HEK293 (cell line): ENCODE results near the gene KCNQ2.

ENCODE experiments used
- CTCF ChIA-PET: fragments of 350-600 bp; formaldehyde crosslinking; extraction: SDS; loops from one replicate; lab custom pipeline; 2021; ENCODE audit warnings: antibody characterized with exemption; lab: Yijun Ruan, JAX
- POLR2A ChIA-PET: fragments of 300-600 bp; formaldehyde crosslinking; extraction: SDS; loops from one replicate; lab custom pipeline; 2020; ENCODE audit warnings: antibody characterized with exemption, inconsistent platforms; lab: Yijun Ruan, JAX
- H3K27ac ChIP-seq: fragments of 200-500 bp; sonication (Bioruptor generic); 2 replicates; pipeline ENCODE4 v1.5.1; 2014; ENCODE audit warnings: low read depth, low read length, control low read depth, inconsistent platforms; ENCODE audit errors: extremely low read depth
- H3K36me3 ChIP-seq, 2 experiments: fragments of 200-500 bp in 1 of 2; sonication (Bioruptor generic) in 1 of 2; 1 replicate in 1 of 2; 2 replicates in 1 of 2; pipeline ENCODE4 v1.5.1; 2014 to 2017; ENCODE audit warnings: inconsistent platforms in 2 of 2, low read length in 2 of 2; ENCODE audit not compliant: control insufficient read depth in 2 of 2, insufficient read depth in 1 of 2
- H3K4me1 ChIP-seq: fragments of 200-500 bp; sonication (Bioruptor generic); 2 replicates; pipeline ENCODE4 v1.5.1; 2014; ENCODE audit warnings: mild to moderate bottlenecking, low read length, inconsistent platforms; ENCODE audit not compliant: control insufficient read depth, insufficient read depth
- H3K4me3 ChIP-seq: 2 replicates; pipeline ENCODE4 v1.5.1; 2011; ENCODE audit warnings: low read depth, mild to moderate bottlenecking, control low read depth, low read length, moderate library complexity
- H3K9me3 ChIP-seq: fragments of 200-500 bp; sonication (Bioruptor generic); 2 replicates; pipeline ENCODE4 v1.5.1; 2014; ENCODE audit warnings: low read depth, low read length, inconsistent platforms; ENCODE audit not compliant: control insufficient read depth, insufficient read depth
- GLIS2 ChIP-seq: fragments of 450-650 bp; formaldehyde crosslinking; IDR thresholded peaks from 2 replicates; pipeline ENCODE4 v1.5.1; 2016; ENCODE audit warnings: missing biosample characterization, missing genetic modification characterization
- HIC1 ChIP-seq: fragments of 450-650 bp; formaldehyde crosslinking; IDR thresholded peaks from 2 replicates; pipeline ENCODE4 v1.5.1; 2016; ENCODE audit warnings: missing biosample characterization, missing genetic modification characterization
- IKZF3 ChIP-seq: fragments of 450-650 bp; IDR thresholded peaks from 2 replicates; pipeline ENCODE4 v1.5.0; 2018; ENCODE audit warnings: missing biosample characterization, mild to moderate bottlenecking, missing genetic modification characterization, moderate library complexity
- KLF7 ChIP-seq: fragments of 450-650 bp; formaldehyde crosslinking; IDR thresholded peaks from 2 replicates; pipeline ENCODE4 v1.5.1; 2016; ENCODE audit warnings: missing biosample characterization, missing genetic modification characterization, borderline replicate concordance
- OSR2 ChIP-seq: fragments of 450-650 bp; formaldehyde crosslinking; IDR thresholded peaks from 2 replicates; pipeline ENCODE4 v1.5.1; 2016; ENCODE audit warnings: missing biosample characterization, missing genetic modification characterization
- SCRT1 ChIP-seq: fragments of 450-650 bp; formaldehyde crosslinking; IDR thresholded peaks from 2 replicates; pipeline ENCODE4 v1.5.1; 2016; ENCODE audit warnings: missing biosample characterization, missing genetic modification characterization, borderline replicate concordance
- TCF7L2 ChIP-seq: IDR thresholded peaks from 2 replicates; pipeline ENCODE4 v1.6.1; 2011; ENCODE audit warnings: low read depth, mild to moderate bottlenecking, inconsistent platforms, low read length, moderate library complexity, borderline replicate concordance
- YY2 ChIP-seq: fragments of 450-650 bp; formaldehyde crosslinking; IDR thresholded peaks from 2 replicates; pipeline ENCODE4 v1.5.1; 2016; ENCODE audit warnings: missing biosample characterization, missing genetic modification characterization
- ZBTB20 ChIP-seq: fragments of 450-650 bp; formaldehyde crosslinking; IDR thresholded peaks from 2 replicates; pipeline ENCODE4 v1.5.1; 2016; ENCODE audit warnings: missing biosample characterization, missing genetic modification characterization
- ZBTB26 ChIP-seq: fragments of 450-650 bp; formaldehyde crosslinking; optimal IDR thresholded peaks from 2 replicates; pipeline ENCODE3; 2016; ENCODE audit warnings: missing biosample characterization, mild to moderate bottlenecking, missing genetic modification characterization
- ZBTB48 ChIP-seq: fragments of 450-650 bp; formaldehyde crosslinking; IDR thresholded peaks from 2 replicates; pipeline ENCODE4 v1.5.1; 2016; ENCODE audit warnings: missing biosample characterization, missing genetic modification characterization
- ZNF133 ChIP-seq: fragments of 450-650 bp; formaldehyde crosslinking; IDR thresholded peaks from 2 replicates; pipeline ENCODE4 v1.5.1; 2016; ENCODE audit warnings: missing biosample characterization, missing genetic modification characterization
- ZNF157 ChIP-seq: fragments of 450-650 bp; formaldehyde crosslinking; IDR thresholded peaks from 2 replicates; pipeline ENCODE4 v1.5.1; 2016; ENCODE audit warnings: missing biosample characterization, missing genetic modification characterization
- ZNF16 ChIP-seq: fragments of 450-650 bp; formaldehyde crosslinking; IDR thresholded peaks from 2 replicates; pipeline ENCODE4 v1.5.1; 2016; ENCODE audit warnings: low read depth, missing biosample characterization, missing genetic modification characterization
- ZNF169 ChIP-seq: fragments of 450-650 bp; formaldehyde crosslinking; IDR thresholded peaks from 2 replicates; pipeline ENCODE4 v1.5.1; 2016; ENCODE audit warnings: missing biosample characterization, missing genetic modification characterization
- ZNF2 ChIP-seq: fragments of 450-650 bp; formaldehyde crosslinking; IDR thresholded peaks from 2 replicates; pipeline ENCODE4 v1.5.1; 2016; ENCODE audit warnings: missing biosample characterization, missing genetic modification characterization
- ZNF266 ChIP-seq: fragments of 450-650 bp; formaldehyde crosslinking; IDR thresholded peaks from 2 replicates; pipeline ENCODE4 v1.5.1; 2016; ENCODE audit warnings: missing biosample characterization, missing genetic modification characterization, low read depth
- ZNF302 ChIP-seq: fragments of 450-650 bp; formaldehyde crosslinking; IDR thresholded peaks from 2 replicates; pipeline ENCODE4 v1.5.1; 2016; ENCODE audit warnings: missing biosample characterization, missing genetic modification characterization, low read depth
- ZNF311 ChIP-seq: fragments of 450-650 bp; formaldehyde crosslinking; IDR thresholded peaks from 2 replicates; pipeline ENCODE4 v1.5.1; 2017; ENCODE audit warnings: missing biosample characterization, missing genetic modification characterization, borderline replicate concordance
- ZNF341 ChIP-seq: fragments of 450-650 bp; formaldehyde crosslinking; IDR thresholded peaks from 2 replicates; pipeline ENCODE4; 2016; ENCODE audit warnings: low read depth, missing biosample characterization, missing genetic modification characterization
- ZNF37A ChIP-seq: fragments of 450-650 bp; IDR thresholded peaks from 2 replicates; pipeline ENCODE4 v1.5.1; 2018; ENCODE audit warnings: missing biosample characterization, missing genetic modification characterization
- ZNF391 ChIP-seq: fragments of 450-650 bp; formaldehyde crosslinking; IDR thresholded peaks from 2 replicates; pipeline ENCODE4 v1.5.1; 2016; ENCODE audit warnings: low read depth, missing biosample characterization, missing genetic modification characterization, borderline replicate concordance
- ZNF416 ChIP-seq: fragments of 450-650 bp; formaldehyde crosslinking; IDR thresholded peaks from 2 replicates; pipeline ENCODE4 v1.5.1; 2016; ENCODE audit warnings: missing biosample characterization, missing genetic modification characterization
- ZNF423 ChIP-seq: fragments of 450-650 bp; formaldehyde crosslinking; IDR thresholded peaks from 2 replicates; pipeline ENCODE4 v1.5.1; 2016; ENCODE audit warnings: missing biosample characterization, missing genetic modification characterization
- ZNF48 ChIP-seq: fragments of 450-650 bp; formaldehyde crosslinking; IDR thresholded peaks from 2 replicates; pipeline ENCODE4 v1.5.1; 2016; ENCODE audit warnings: missing biosample characterization, missing genetic modification characterization
- ZNF555 ChIP-seq: fragments of 450-650 bp; formaldehyde crosslinking; conservative IDR thresholded peaks from 2 replicates; pipeline ENCODE4 v1.5.1; 2017; ENCODE audit warnings: missing biosample characterization, mild to moderate bottlenecking, missing genetic modification characterization, inconsistent platforms
- ZNF558 ChIP-seq: fragments of 450-650 bp; formaldehyde crosslinking; IDR thresholded peaks from 2 replicates; pipeline ENCODE4 v1.5.1; 2016; ENCODE audit warnings: missing biosample characterization, missing genetic modification characterization
- ZNF596 ChIP-seq: fragments of 450-650 bp; IDR thresholded peaks from 2 replicates; pipeline ENCODE4 v1.5.0; 2018; ENCODE audit warnings: missing biosample characterization, mild to moderate bottlenecking, missing genetic modification characterization, moderate library complexity
- ZNF623 ChIP-seq: fragments of 450-650 bp; formaldehyde crosslinking; IDR thresholded peaks from 2 replicates; pipeline ENCODE4 v1.5.1; 2016; ENCODE audit warnings: missing biosample characterization, missing genetic modification characterization
- ZSCAN30 ChIP-seq: fragments of 450-650 bp; IDR thresholded peaks from 2 replicates; pipeline ENCODE4 v1.5.1; 2018; ENCODE audit warnings: missing biosample characterization, mild to moderate bottlenecking, missing genetic modification characterization, moderate library complexity
- ZSCAN5A ChIP-seq: fragments of 450-650 bp; formaldehyde crosslinking; IDR thresholded peaks from 2 replicates; pipeline ENCODE4 v1.5.1; 2016; ENCODE audit warnings: missing biosample characterization, missing genetic modification characterization
- ZXDB ChIP-seq: fragments of 450-650 bp; formaldehyde crosslinking; IDR thresholded peaks from 2 replicates; pipeline ENCODE4 v1.5.1; 2016; ENCODE audit warnings: missing biosample characterization, missing genetic modification characterization

The KCNQ2 gene

GRCh38 chr20:63495741-63496595 is 23.5 kb upstream of the KCNQ2 start (continued):
- TF ChIP-seq IKZF3 (tag by site-specific recombination) (peak; percentile 42; the same call in 1 of the 2 replicates), ZNF266 (tag by site-specific recombination) (no peak), ZSCAN30 (tag by site-specific recombination) (0 out of 2 replicates have a peak, but pooled peaks have one; percentile 40), ZNF416 (tag by site-specific recombination) (no peak), TCF7L2 (no peak), ZNF2 (tag by site-specific recombination) (peak; percentile 65; the same call in 1 of the 2 replicates), KLF7 (tag by site-specific recombination) (no peak), OSR2 (tag by site-specific recombination) (no peak), GLIS2 (tag by site-specific recombination) (peak; percentile 83), ZNF423 (no peak), ZXDB (tag by site-specific recombination) (no peak), ZNF596 (tag by site-specific recombination) (peak; percentile 81), ZBTB48 (tag by site-specific recombination) (no peak), ZNF157 (no peak), ZNF341 (tag by site-specific recombination) (peak; percentile 18; the same call in 1 of the 2 replicates), ZBTB26 (peak; percentile 17)

GRCh38 chr20:63495167-63495720 is 22.8 kb upstream of the KCNQ2 start:
- no peak for TF ChIP-seq ZNF391
- TF ChIP-seq HIC1 (tag by site-specific recombination): no peak
- no peak for TF ChIP-seq ZNF558 (tag by site-specific recombination)
- TF ChIP-seq ZNF37A (tag by site-specific recombination): no peak
- TF ChIP-seq ZSCAN5A: no peak
- no peak for TF ChIP-seq ZNF555 (tag by site-specific recombination)
- no peak for TF ChIP-seq ZNF169 (tag by site-specific recombination)
- no peak for TF ChIP-seq ZNF311 (tag by site-specific recombination)
- TF ChIP-seq SCRT1 (tag by site-specific recombination): no peak
- TF ChIP-seq ZNF302 (tag by site-specific recombination): no peak
- no peak for TF ChIP-seq ZBTB20
- TF ChIP-seq ZNF623 (tag by site-specific recombination): no peak
- TF ChIP-seq ZNF133: no peak
- TF ChIP-seq ZNF48: no peak
- no peak for TF ChIP-seq YY2 (tag by site-specific recombination)
- TF ChIP-seq ZNF16 (tag by site-specific recombination): no peak
- TF ChIP-seq, all 188 proteins: peak for 0
- Histone ChIP-seq H3K36me3 (peaks cover 13 to 69% of the 10 kb centered on the region in 2 experiments; a peak in 2 of 3 replicates), H3K27ac (no peak overlapping the region), H3K9me3 (no peaks in the 10 kb centered on the region), H3K4me1 (no peaks in the 10 kb centered on the region), H3K4me3 (no peak overlapping the region)
- ChIA-PET CTCF (interaction anchor here (0.6 to 1.7 kb wide), 3 partner anchors 17 to 54 kb away, joined by 4 to 9 read pairs (median 4); no protein-coding TSS in a partner anchor), POLR2A (no interaction called here)
